Measurements from ENCODE around the gene BCAN. TPM values are rescaled to one million over a fixed set of nuclear protein-coding genes. Genes with fewer than 3 reads are reported as not detected.

BCAN gene
- total and polyA plus RNA-seq, 2 of the 8 experiments (the other 6 are each of a cell fraction or from before 2014, with no cell fraction given) = 4.5 to 24.0 TPM

- TF ChIP-seq CBX8 (IDR thresholded peaks at IDR 0.05; ENCODE audit: borderline replicate concordance, low read depth, low read length) = no peak
- no peak for TF ChIP-seq SIRT6 (IDR thresholded peaks at IDR 0.05; ENCODE audit: low read length)
- no peak for TF ChIP-seq JUND (IDR thresholded peaks at IDR 0.05; ENCODE audit: low read length)
- TF ChIP-seq POLR2A (IDR thresholded peaks at IDR 0.05; ENCODE audit: control extremely low read depth in 1 of 2, low read depth in 2 of 2, low read length in 2 of 2) = no peak
- no peak for TF ChIP-seq TEAD4 (IDR thresholded peaks at IDR 0.05; ENCODE audit: low read depth, low read length)
- no peak for TF ChIP-seq RFX5 (IDR thresholded peaks at IDR 0.05; ENCODE audit: borderline replicate concordance, low read depth, low read length)
- no peak for TF ChIP-seq SIX5 (IDR thresholded peaks at IDR 0.05; ENCODE audit: low read depth, low read length)
- no peak for TF ChIP-seq GABPA (IDR thresholded peaks at IDR 0.05; ENCODE audit: borderline replicate concordance, insufficient read depth, low read length)
- TF ChIP-seq TCF12 (IDR thresholded peaks at IDR 0.05; ENCODE audit: low read depth, low read length) = no peak
- TF ChIP-seq SAP30 (IDR thresholded peaks at IDR 0.05; ENCODE audit: insufficient read depth, insufficient replicate concordance, low read length) = no peak
- no peak for TF ChIP-seq CTBP2 (IDR thresholded peaks at IDR 0.05; ENCODE audit: borderline replicate concordance, insufficient read depth, insufficient read length, low read length)
- TF ChIP-seq SP1 (IDR thresholded peaks at IDR 0.05; ENCODE audit: low read depth, low read length) = no peak
Observed at GRCh38 chr1:156624814-156625435, 17.0 kb upstream of the BCAN start (continued).

All from H1 (cell line).